ENCODE measurements around the gene CNPY1.

Gene CNPY1

GRCh38 chr7:155571581-155572345, 25.4 kb upstream of the CNPY1 start:
- TF ChIP-seq CTCF (IDR thresholded peaks at IDR 0.05; ENCODE audit: low read depth, low read length) = no peak
- no peak overlapping the region for H3K4me3 ChIP-seq (replicated peaks in 1 of 2; ENCODE audit: low read depth in 2 of 2, low read length in 2 of 2)
- DNase-seq (ENCODE audit: low read depth in 2 of 2) = no peak

- no peak overlapping the region for H3K4me3 ChIP-seq (replicated peaks in 1 of 2; ENCODE audit: low read depth in 2 of 2, low read length in 2 of 2)
- no peak for DNase-seq (ENCODE audit: low read depth in 2 of 2)
- no peak for TF ChIP-seq CTCF (IDR thresholded peaks at IDR 0.05; ENCODE audit: low read depth, low read length)
These were observed 24.6 kb upstream of the CNPY1 start for GRCh38 chr7:155570991-155571390.

GRCh38 chr7:155570171-155570958, 24.0 kb upstream of the CNPY1 start:
- no peak overlapping the region for H3K4me3 ChIP-seq (replicated peaks in 1 of 2; ENCODE audit: low read depth in 2 of 2, low read length in 2 of 2)
- no peak for DNase-seq (ENCODE audit: low read depth in 2 of 2)
- no peak for TF ChIP-seq CTCF (IDR thresholded peaks at IDR 0.05; ENCODE audit: low read depth, low read length)

- no peak overlapping the region for H3K4me3 ChIP-seq (replicated peaks in 1 of 2; ENCODE audit: low read depth in 2 of 2, low read length in 2 of 2)
- DNase-seq (ENCODE audit: low read depth in 2 of 2) = no peak
- TF ChIP-seq CTCF (IDR thresholded peaks at IDR 0.05; ENCODE audit: low read depth, low read length) = no peak
These were observed 23.3 kb upstream of the CNPY1 start for GRCh38 chr7:155569681-155570080.

- DNase-seq (ENCODE audit: low read depth in 2 of 2) = no peak
- no peak for TF ChIP-seq CTCF (IDR thresholded peaks at IDR 0.05; ENCODE audit: low read depth, low read length)
- no peak overlapping the region for H3K4me3 ChIP-seq (replicated peaks in 1 of 2; ENCODE audit: low read depth in 2 of 2, low read length in 2 of 2)
These were observed 22.6 kb upstream of the CNPY1 start for GRCh38 chr7:155568842-155569494.

DNA sequence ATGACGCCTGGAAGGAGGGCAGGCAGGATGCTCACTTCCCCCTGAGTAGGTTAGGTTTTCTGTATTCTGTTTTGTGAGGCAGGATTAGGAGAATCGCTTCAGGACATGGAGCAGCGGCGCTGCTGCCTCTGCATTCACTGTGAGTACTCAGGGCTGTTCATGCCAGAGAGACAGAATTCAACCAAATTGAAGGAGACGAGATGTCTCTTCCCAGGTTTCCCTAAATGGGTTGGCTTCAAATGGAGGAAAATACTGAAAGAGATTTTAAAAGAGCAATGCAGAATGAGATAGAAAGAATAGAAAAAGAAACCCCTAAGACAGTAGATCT, 21.9 kb upstream of the CNPY1 start:
- no peak overlapping the region for H3K4me3 ChIP-seq (replicated peaks in 1 of 2; ENCODE audit: low read depth in 2 of 2, low read length in 2 of 2)
- no peak for TF ChIP-seq CTCF (IDR thresholded peaks at IDR 0.05; ENCODE audit: low read depth, low read length)
- no peak for DNase-seq (ENCODE audit: low read depth in 2 of 2)
